Measurements from ENCODE around the gene SNAP29. TPM values are rescaled to one million over a fixed set of nuclear protein-coding genes. Genes with fewer than 3 reads are reported as not detected.
A peak's percentile ranks its signal among the peaks of the same experiment; 100 is the strongest.

The SNAP29 gene
- total and polyA plus RNA-seq, 9 of the 15 experiments (the other 6 are each of a cell fraction or from before 2014, with no cell fraction given), result 19.5 to 250 (median 75.9) TPM

DNA sequence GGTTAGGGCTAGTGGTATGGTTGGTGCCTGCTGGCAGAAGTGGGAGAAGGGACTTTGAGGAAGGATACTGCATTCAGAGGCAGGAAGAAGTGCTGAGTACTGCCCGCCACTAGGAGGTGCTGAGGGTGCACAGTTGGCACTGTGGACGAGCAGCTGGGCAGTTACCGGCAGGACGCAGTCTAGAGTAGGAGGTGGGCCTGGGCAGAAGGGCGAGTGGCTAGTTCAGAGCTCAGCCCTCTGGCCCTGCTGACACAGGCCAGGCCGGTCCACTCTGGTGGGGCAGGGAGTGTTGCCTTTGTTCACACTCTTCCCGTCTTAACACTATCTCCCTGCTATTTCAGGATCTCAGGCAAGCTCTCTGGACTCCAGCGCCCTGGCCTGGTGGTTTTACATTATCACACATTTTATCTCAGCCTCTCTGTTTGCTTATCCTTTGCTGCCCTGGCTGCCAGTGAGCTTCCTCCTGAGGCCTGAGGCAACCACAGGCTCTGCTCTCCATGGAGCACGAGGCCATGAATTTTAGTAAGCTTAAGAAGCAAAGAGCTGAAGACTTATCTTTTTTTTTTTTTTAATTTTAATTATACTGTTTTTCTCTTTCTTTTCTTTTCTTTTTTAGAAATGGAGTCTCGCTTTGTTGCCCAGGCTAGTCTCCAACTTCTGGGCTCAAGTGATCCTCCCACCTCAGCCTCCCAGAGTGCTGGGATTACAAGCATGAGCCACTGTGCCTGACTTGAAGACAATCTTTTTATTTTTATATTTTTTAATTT, 26.9 kb downstream of the SNAP29 start (continued):
- TF ChIP-seq, protein P1, sequence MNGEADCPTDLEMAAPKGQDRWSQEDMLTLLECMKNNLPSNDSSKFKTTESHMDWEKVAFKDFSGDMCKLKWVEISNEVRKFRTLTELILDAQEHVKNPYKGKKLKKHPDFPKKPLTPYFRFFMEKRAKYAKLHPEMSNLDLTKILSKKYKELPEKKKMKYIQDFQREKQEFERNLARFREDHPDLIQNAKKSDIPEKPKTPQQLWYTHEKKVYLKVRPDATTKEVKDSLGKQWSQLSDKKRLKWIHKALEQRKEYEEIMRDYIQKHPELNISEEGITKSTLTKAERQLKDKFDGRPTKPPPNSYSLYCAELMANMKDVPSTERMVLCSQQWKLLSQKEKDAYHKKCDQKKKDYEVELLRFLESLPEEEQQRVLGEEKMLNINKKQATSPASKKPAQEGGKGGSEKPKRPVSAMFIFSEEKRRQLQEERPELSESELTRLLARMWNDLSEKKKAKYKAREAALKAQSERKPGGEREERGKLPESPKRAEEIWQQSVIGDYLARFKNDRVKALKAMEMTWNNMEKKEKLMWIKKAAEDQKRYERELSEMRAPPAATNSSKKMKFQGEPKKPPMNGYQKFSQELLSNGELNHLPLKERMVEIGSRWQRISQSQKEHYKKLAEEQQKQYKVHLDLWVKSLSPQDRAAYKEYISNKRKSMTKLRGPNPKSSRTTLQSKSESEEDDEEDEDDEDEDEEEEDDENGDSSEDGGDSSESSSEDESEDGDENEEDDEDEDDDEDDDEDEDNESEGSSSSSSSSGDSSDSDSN (IDR thresholded peaks at IDR 0.05; ENCODE audit: borderline replicate concordance in 1 of 2, low read depth in 2 of 2, low read length in 2 of 2), result peak in 1 of 2 experiments; percentile 85; a peak in 1 of 4 replicates
- no peak for TF ChIP-seq XRCC3 (IDR thresholded peaks at IDR 0.05)
- 0 out of 2 replicates have a peak, but pooled peaks have one; percentile 7 for TF ChIP-seq GTF2E2 (tag; IDR thresholded peaks at IDR 0.05)
- TF ChIP-seq, protein P2, sequence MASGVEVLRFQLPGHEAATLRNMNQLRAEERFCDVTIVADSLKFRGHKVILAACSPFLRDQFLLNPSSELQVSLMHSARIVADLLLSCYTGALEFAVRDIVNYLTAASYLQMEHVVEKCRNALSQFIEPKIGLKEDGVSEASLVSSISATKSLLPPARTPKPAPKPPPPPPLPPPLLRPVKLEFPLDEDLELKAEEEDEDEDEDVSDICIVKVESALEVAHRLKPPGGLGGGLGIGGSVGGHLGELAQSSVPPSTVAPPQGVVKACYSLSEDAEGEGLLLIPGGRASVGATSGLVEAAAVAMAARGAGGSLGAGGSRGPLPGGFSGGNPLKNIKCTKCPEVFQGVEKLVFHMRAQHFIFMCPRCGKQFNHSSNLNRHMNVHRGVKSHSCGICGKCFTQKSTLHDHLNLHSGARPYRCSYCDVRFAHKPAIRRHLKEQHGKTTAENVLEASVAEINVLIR (CRISPR knock-in tag; IDR thresholded peaks at IDR 0.05), result no peak
- no peak for TF ChIP-seq KLF10 (CRISPR knock-in tag; IDR thresholded peaks at IDR 0.05)
- TF ChIP-seq, protein P3, sequence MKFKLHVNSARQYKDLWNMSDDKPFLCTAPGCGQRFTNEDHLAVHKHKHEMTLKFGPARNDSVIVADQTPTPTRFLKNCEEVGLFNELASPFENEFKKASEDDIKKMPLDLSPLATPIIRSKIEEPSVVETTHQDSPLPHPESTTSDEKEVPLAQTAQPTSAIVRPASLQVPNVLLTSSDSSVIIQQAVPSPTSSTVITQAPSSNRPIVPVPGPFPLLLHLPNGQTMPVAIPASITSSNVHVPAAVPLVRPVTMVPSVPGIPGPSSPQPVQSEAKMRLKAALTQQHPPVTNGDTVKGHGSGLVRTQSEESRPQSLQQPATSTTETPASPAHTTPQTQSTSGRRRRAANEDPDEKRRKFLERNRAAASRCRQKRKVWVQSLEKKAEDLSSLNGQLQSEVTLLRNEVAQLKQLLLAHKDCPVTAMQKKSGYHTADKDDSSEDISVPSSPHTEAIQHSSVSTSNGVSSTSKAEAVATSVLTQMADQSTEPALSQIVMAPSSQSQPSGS (CRISPR knock-in tag; IDR thresholded peaks at IDR 0.05), result no peak
- TF ChIP-seq MIER1 (IDR thresholded peaks at IDR 0.05; ENCODE audit: low read depth), result no peak; the same call in 1 of the 2 replicates
- no peak for TF ChIP-seq SNIP1 (IDR thresholded peaks at IDR 0.05; ENCODE audit: low read depth)
- peak; percentile 21; the same call in 1 of the 2 replicates for TF ChIP-seq MTA2 (IDR thresholded peaks at IDR 0.05; ENCODE audit: low read depth)
- TF ChIP-seq HNRNPH1 (optimal IDR thresholded peaks at IDR 0.05; ENCODE audit: low read depth, low read length), result no peak
- peak; percentile 94 for TF ChIP-seq OTX1 (CRISPR knock-in tag; IDR thresholded peaks at IDR 0.05)
- no peak for TF ChIP-seq RBM14 (IDR thresholded peaks at IDR 0.05; ENCODE audit: borderline replicate concordance, insufficient read depth, low read depth, low read length)
- no peak for TF ChIP-seq NFIC (IDR thresholded peaks at IDR 0.05)
- TF ChIP-seq, protein P4, sequence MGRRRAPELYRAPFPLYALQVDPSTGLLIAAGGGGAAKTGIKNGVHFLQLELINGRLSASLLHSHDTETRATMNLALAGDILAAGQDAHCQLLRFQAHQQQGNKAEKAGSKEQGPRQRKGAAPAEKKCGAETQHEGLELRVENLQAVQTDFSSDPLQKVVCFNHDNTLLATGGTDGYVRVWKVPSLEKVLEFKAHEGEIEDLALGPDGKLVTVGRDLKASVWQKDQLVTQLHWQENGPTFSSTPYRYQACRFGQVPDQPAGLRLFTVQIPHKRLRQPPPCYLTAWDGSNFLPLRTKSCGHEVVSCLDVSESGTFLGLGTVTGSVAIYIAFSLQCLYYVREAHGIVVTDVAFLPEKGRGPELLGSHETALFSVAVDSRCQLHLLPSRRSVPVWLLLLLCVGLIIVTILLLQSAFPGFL (CRISPR knock-in tag; IDR thresholded peaks at IDR 0.05), result no peak
- TF ChIP-seq ZNF584 (CRISPR knock-in tag; IDR thresholded peaks at IDR 0.05; ENCODE audit: low read depth), result no peak
- TF ChIP-seq, protein P5, sequence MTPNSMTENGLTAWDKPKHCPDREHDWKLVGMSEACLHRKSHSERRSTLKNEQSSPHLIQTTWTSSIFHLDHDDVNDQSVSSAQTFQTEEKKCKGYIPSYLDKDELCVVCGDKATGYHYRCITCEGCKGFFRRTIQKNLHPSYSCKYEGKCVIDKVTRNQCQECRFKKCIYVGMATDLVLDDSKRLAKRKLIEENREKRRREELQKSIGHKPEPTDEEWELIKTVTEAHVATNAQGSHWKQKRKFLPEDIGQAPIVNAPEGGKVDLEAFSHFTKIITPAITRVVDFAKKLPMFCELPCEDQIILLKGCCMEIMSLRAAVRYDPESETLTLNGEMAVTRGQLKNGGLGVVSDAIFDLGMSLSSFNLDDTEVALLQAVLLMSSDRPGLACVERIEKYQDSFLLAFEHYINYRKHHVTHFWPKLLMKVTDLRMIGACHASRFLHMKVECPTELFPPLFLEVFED (CRISPR knock-in tag; conservative IDR thresholded peaks at IDR 0.05), result peak; percentile 94
- TF ChIP-seq KDM2B (CRISPR knock-in tag; IDR thresholded peaks at IDR 0.05), result peak; percentile 62
- no peak for TF ChIP-seq THRAP3 (IDR thresholded peaks at IDR 0.05; ENCODE audit: borderline replicate concordance)
- TF ChIP-seq ZFP1 (CRISPR knock-in tag; IDR thresholded peaks at IDR 0.05), result no peak
- peak; percentile 46; the same call in 1 of the 2 replicates for TF ChIP-seq RAD51 (IDR thresholded peaks at IDR 0.05; ENCODE audit: borderline replicate concordance, low read depth)
- TF ChIP-seq NCOA2 (IDR thresholded peaks at IDR 0.05; ENCODE audit: partially characterized antibody in 2 of 2), result no peak
